Astrocyte (in vitro differentiated cells and primary cell): ENCODE data around the gene ZGRF1. TPM values are rescaled to one million over a fixed set of nuclear protein-coding genes. Genes with fewer than 3 reads are reported as not detected.
A peak's percentile ranks its signal among the peaks of the same experiment; 100 is the strongest.

ENCODE experiments used
- DNase-seq: peaks from one replicate; pipeline ENCODE4 v3.0.0-alpha.2; 2010; ENCODE audit warnings: low read depth
- FAIRE-seq: peaks from 2 replicates; lab custom pipeline; 2011; peaks lifted over from hg19 to GRCh38; lab: Jason Lieb, UNC
- H2AFZ ChIP-seq: 2 replicates; pipeline ENCODE4 v1.6.0; 2012; ENCODE audit warnings: low read depth, low read length, inconsistent platforms
- H3K27ac ChIP-seq: 2 replicates; pipeline ENCODE4 v1.5.1; 2011; ENCODE audit warnings: low read depth, low read length, inconsistent platforms
- H3K27me3 ChIP-seq: 2 replicates; pipeline ENCODE4 v1.6.0; 2011; ENCODE audit warnings: low read length, inconsistent platforms; ENCODE audit not compliant: insufficient read depth
- H3K36me3 ChIP-seq: 2 replicates; pipeline ENCODE4 v1.5.1; 2011; ENCODE audit warnings: low read length, inconsistent platforms; ENCODE audit not compliant: insufficient read depth
- H3K4me1 ChIP-seq: 2 replicates; pipeline ENCODE4 v1.5.1; 2011; ENCODE audit warnings: low read length, inconsistent platforms; ENCODE audit not compliant: insufficient read depth
- H3K4me2 ChIP-seq: 2 replicates; pipeline ENCODE4 v1.6.0; 2012; ENCODE audit warnings: low read length, inconsistent platforms
- H3K4me3 ChIP-seq: 2 replicates; pipeline ENCODE4 v1.5.1; 2011; ENCODE audit warnings: low read depth, mild to moderate bottlenecking, low read length, inconsistent platforms; ENCODE audit not compliant: insufficient read depth
- H3K79me2 ChIP-seq: 2 replicates; pipeline ENCODE4 v1.6.0; 2012; ENCODE audit warnings: mild to moderate bottlenecking, low read length, inconsistent platforms; ENCODE audit not compliant: insufficient read depth
- H3K9ac ChIP-seq: 2 replicates; pipeline ENCODE4 v1.6.0; 2012; ENCODE audit warnings: mild to moderate bottlenecking, low read length, inconsistent platforms
- H3K9me3 ChIP-seq: 2 replicates; pipeline ENCODE4 v1.5.1; 2012; ENCODE audit warnings: low read depth, mild to moderate bottlenecking, low read length, inconsistent platforms; ENCODE audit not compliant: insufficient read depth
- H4K20me1 ChIP-seq: 2 replicates; pipeline ENCODE4 v1.6.0; 2012; ENCODE audit warnings: low read length, inconsistent platforms; ENCODE audit not compliant: insufficient read depth
- H3K27ac Mint-ChIP-seq: one replicate; pipeline ENCODE4 v1.8.0; 2021; ENCODE audit warnings: mild to moderate bottlenecking, mixed read lengths; ENCODE audit not compliant: unreplicated experiment
- H3K27me3 Mint-ChIP-seq: one replicate; pipeline ENCODE4 v1.8.0; 2021; ENCODE audit warnings: low read depth, mixed read lengths; ENCODE audit not compliant: unreplicated experiment
- H3K36me3 Mint-ChIP-seq: one replicate; pipeline ENCODE4 v1.8.0; 2021; ENCODE audit warnings: low read depth, mixed read lengths; ENCODE audit not compliant: unreplicated experiment
- H3K4me1 Mint-ChIP-seq: one replicate; pipeline ENCODE4 v1.8.0; 2021; ENCODE audit warnings: low read depth, mixed read lengths; ENCODE audit not compliant: unreplicated experiment
- H3K4me3 Mint-ChIP-seq: one replicate; pipeline ENCODE4 v1.8.0; 2021; ENCODE audit warnings: mild to moderate bottlenecking, moderate library complexity, mixed read lengths; ENCODE audit not compliant: unreplicated experiment
- H3K9me3 Mint-ChIP-seq: one replicate; pipeline ENCODE4 v1.8.0; 2021; ENCODE audit warnings: mild to moderate bottlenecking, mixed read lengths; ENCODE audit not compliant: unreplicated experiment
- EZH2 ChIP-seq: IDR thresholded peaks from 2 replicates; pipeline ENCODE4 v1.6.1; 2012; ENCODE audit warnings: mild to moderate bottlenecking, low read length, inconsistent platforms; ENCODE audit not compliant: insufficient read depth
- total RNA-seq: library from RNA; stranded (reverse); gene quantifications from 2 replicates; pipeline ENCODE4 v1.2.1, GENCODE V29; 2021
- TF ChIP-seq, protein P1 (sequence below): IDR thresholded peaks from 2 replicates; pipeline ENCODE4 v1.5.1; 2011; ENCODE audit warnings: low read depth, mild to moderate bottlenecking, inconsistent platforms, low read length, moderate library complexity; ENCODE audit not compliant: insufficient read depth

ZGRF1 gene
- total RNA-seq, 1 donor from 2014 or later, result 5.2 TPM

DNA sequence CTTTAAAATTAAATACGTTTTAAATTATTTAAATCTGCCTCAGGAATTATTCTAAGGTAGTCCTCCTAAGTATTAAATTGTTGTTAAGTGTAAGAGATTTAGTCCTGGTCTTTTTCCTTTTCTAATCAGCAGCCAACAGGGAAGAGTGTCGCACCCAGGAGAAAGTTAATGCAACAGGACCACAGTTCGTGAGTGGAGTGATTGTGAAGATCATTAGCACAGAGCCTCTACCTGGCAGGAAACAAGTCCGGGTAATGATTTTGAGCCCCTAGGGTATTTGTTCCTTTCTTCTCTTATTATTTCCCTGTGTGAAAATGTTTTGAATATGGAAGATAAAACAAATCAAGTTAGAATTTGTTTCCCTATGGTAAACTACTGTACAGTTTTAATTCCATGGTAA is 13.6 kb upstream of the ZGRF1 start:
- H3K4me1 ChIP-seq, result peaks cover 8% of the 10 kb centered on the region
- no peaks in the 10 kb centered on the region for H3K9me3 ChIP-seq
- H3K79me2 ChIP-seq, result no peaks in the 10 kb centered on the region
- H3K27me3 ChIP-seq, result no peaks in the 10 kb centered on the region
- peaks cover 23% of the 10 kb centered on the region for H3K36me3 ChIP-seq
- TF ChIP-seq EZH2, result no peak
- TF ChIP-seq, protein P1, sequence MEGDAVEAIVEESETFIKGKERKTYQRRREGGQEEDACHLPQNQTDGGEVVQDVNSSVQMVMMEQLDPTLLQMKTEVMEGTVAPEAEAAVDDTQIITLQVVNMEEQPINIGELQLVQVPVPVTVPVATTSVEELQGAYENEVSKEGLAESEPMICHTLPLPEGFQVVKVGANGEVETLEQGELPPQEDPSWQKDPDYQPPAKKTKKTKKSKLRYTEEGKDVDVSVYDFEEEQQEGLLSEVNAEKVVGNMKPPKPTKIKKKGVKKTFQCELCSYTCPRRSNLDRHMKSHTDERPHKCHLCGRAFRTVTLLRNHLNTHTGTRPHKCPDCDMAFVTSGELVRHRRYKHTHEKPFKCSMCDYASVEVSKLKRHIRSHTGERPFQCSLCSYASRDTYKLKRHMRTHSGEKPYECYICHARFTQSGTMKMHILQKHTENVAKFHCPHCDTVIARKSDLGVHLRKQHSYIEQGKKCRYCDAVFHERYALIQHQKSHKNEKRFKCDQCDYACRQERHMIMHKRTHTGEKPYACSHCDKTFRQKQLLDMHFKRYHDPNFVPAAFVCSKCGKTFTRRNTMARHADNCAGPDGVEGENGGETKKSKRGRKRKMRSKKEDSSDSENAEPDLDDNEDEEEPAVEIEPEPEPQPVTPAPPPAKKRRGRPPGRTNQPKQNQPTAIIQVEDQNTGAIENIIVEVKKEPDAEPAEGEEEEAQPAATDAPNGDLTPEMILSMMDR, result no peak
- no peak overlapping the region for H2AFZ ChIP-seq
- H3K4me3 ChIP-seq, result no peak overlapping the region
- no peak for DNase-seq
- Mint-ChIP-seq H3K9me3 (no peaks in the 10 kb centered on the region), H3K4me3 (no peak overlapping the region), H3K27me3 (no peaks in the 10 kb centered on the region), H3K27ac (no peak overlapping the region), H3K36me3 (peaks cover 2% of the 10 kb centered on the region), H3K4me1 (no peaks in the 10 kb centered on the region)
- H3K4me2 ChIP-seq, result no peak overlapping the region
- H3K27ac ChIP-seq, result no peak overlapping the region
- H4K20me1 ChIP-seq, result no peaks in the 10 kb centered on the region
- no peak overlapping the region for H3K9ac ChIP-seq
- FAIRE-seq, result no peak

DNA sequence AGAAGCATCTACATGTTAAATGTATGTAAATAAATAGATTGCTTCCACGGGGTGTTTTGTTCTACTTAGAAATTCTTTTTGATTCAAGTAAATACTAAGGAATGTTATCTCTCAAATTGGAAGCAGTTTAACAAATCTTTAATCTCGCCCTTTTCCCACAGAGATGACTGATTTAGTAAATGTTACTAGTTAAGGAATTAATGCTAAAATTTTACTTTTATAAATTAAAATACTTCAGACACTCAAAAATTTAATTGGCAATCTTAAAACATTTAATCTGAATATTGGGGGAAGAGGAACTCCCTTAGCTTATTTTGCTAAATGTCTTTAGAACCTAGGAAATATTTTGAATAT is 12.3 kb upstream of the ZGRF1 start:
- H3K27me3 ChIP-seq, result no peaks in the 10 kb centered on the region
- DNase-seq, result no peak
- peak overlapping the region; percentile 74 for H3K27ac ChIP-seq
- H3K9me3 ChIP-seq, result no peaks in the 10 kb centered on the region
- Mint-ChIP-seq H3K9me3 (no peaks in the 10 kb centered on the region), H3K27me3 (no peaks in the 10 kb centered on the region), H3K4me1 (no peaks in the 10 kb centered on the region), H3K27ac (no peak overlapping the region), H3K4me3 (no peak overlapping the region), H3K36me3 (peaks cover 2% of the 10 kb centered on the region)
- H3K36me3 ChIP-seq, result peaks cover 19% of the 10 kb centered on the region
- FAIRE-seq, result no peak
- no peak for TF ChIP-seq EZH2
- TF ChIP-seq, protein P1, result no peak
- H3K79me2 ChIP-seq, result no peaks in the 10 kb centered on the region
- H2AFZ ChIP-seq, result no peak overlapping the region
- no peak overlapping the region for H3K9ac ChIP-seq
- H4K20me1 ChIP-seq, result no peaks in the 10 kb centered on the region
- peaks cover 8% of the 10 kb centered on the region for H3K4me1 ChIP-seq
- H3K4me3 ChIP-seq, result no peak overlapping the region
- H3K4me2 ChIP-seq, result peak overlapping the region; percentile 71

DNA sequence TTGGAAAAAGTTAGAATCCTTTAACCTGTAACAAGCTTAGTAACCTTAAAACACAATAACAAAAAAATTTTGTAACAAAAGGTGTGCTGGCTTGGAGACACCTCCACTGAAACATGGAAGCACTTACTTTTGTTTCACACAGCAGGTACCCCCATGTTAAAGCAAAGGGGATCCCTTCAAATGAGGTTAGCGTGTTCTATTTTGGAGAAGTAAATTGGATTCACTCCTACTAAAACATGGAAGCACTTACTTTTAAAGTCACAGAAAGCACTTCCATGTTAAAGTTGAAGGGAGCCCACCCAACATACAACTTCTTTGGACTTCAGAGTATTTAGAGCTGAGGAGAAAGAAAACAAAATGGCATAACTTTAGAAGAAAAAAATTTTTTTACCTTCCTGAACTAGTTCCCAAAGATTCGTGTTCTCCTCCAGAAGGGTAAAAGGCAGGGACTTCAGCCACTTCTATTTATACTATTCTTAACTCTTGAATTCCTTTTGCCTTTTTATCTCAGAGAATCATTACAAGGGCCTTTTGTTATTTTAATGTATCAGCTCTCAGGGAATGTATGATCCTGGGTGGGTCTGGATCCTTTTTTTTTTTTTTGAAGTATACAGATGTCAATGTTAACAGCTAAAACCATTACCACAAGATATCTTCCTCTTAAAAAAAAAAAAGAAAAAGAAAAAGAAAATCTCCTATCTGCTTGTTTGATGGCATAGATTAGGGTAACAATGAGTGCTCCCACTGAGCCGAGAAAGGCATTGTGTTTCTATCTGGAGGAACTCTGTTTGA is 11.8 kb upstream of the ZGRF1 start:
- no peaks in the 10 kb centered on the region for H3K27me3 ChIP-seq
- H3K27ac ChIP-seq, result peak overlapping the region; percentile 74
- H3K4me3 ChIP-seq, result peak overlapping the region; percentile 25

More for the DNA sequence above, 11.8 kb upstream of the ZGRF1 start:
- no peaks in the 10 kb centered on the region for H4K20me1 ChIP-seq
- Mint-ChIP-seq H3K4me1 (no peaks in the 10 kb centered on the region), H3K36me3 (peaks cover 2% of the 10 kb centered on the region), H3K4me3 (no peak overlapping the region), H3K27ac (no peak overlapping the region), H3K9me3 (no peaks in the 10 kb centered on the region), H3K27me3 (no peaks in the 10 kb centered on the region)
- FAIRE-seq (no peak), DNase-seq (peak; percentile 54)
- H3K79me2 ChIP-seq, result no peaks in the 10 kb centered on the region
- no peaks in the 10 kb centered on the region for H3K9me3 ChIP-seq
- H3K36me3 ChIP-seq, result peaks cover 19% of the 10 kb centered on the region
- TF ChIP-seq EZH2, result no peak
- TF ChIP-seq, protein P1, result no peak
- H3K4me2 ChIP-seq, result peak overlapping the region; percentile 71
- peak overlapping the region; percentile 47 for H3K9ac ChIP-seq
- peaks cover 8% of the 10 kb centered on the region for H3K4me1 ChIP-seq
- no peak overlapping the region for H2AFZ ChIP-seq
